Subcutaneous adipose tissue (tissue), 4 donors: ENCODE results near the gene NOP14. TPM values are rescaled to one million over a fixed set of nuclear protein-coding genes. Genes with fewer than 3 reads are reported as not detected.

Experiments used
- total RNA-seq, 4 donors: library from RNA; depleted of rRNA; stranded (reverse); fragments of >200 nt; gene quantifications; one replicate each; pipeline ENCODE4 v1.1.0, GENCODE V29; 2016
- TF ChIP-seq, protein P1 (sequence below): fragments of 450-650 bp; IDR thresholded peaks from one replicate; pipeline ENCODE4 v1.5.1; 2016; ENCODE audit warnings: low read depth, mild to moderate bottlenecking, control low read depth, antibody characterized with exemption, moderate library complexity

Gene NOP14
- total RNA-seq, 4 donors from 2014 or later = 17.8 to 33.8 (median 23.9) TPM

DNA sequence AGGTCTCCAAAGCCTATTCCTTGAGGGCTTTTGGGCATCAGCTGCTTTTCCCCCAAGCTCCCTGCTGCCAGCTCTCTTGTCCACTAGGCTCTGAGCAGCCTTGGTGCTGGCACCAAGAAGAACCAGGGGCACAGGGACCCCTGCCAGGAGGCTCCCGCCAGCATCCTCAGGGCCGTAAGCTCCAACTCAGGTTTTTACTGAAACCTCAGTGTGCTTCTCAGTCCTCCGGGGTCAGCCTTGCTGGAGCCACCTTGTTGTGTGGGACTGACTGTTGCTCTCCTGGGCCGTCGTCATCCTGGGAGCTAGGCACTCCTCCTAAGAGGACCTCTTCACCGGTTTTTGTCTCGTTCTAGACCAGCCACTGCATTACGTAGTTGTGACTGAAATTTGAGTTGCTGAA is 38.9 kb downstream of the NOP14 start:
- TF ChIP-seq, protein P1, sequence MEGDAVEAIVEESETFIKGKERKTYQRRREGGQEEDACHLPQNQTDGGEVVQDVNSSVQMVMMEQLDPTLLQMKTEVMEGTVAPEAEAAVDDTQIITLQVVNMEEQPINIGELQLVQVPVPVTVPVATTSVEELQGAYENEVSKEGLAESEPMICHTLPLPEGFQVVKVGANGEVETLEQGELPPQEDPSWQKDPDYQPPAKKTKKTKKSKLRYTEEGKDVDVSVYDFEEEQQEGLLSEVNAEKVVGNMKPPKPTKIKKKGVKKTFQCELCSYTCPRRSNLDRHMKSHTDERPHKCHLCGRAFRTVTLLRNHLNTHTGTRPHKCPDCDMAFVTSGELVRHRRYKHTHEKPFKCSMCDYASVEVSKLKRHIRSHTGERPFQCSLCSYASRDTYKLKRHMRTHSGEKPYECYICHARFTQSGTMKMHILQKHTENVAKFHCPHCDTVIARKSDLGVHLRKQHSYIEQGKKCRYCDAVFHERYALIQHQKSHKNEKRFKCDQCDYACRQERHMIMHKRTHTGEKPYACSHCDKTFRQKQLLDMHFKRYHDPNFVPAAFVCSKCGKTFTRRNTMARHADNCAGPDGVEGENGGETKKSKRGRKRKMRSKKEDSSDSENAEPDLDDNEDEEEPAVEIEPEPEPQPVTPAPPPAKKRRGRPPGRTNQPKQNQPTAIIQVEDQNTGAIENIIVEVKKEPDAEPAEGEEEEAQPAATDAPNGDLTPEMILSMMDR = no peak

DNA sequence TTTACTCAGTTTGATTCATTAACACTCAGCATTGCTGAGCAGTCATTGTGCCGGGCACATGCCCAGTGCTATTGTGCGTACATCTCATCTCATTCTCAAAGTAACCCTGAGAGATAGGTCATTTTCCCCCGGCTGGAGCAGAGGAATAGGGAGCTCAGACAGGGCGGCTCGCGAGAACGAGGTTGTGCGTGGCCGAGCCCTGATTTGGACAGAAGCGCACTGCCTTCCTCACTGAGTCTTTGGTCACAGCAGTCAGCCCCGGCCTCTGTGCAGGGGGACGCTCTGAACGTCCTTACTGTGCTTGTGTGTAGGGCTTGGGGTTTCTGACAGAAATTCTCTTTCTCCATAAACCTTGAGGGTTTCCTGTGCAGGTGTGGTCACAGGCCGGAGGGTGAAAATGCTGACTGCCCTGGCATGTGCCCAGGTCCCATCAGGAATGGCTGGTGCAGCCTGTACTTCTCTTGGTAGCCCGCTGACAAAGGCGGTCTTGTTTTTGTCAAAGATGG is 39.5 kb downstream of the NOP14 start:
- TF ChIP-seq, protein P1 = no peak

DNA sequence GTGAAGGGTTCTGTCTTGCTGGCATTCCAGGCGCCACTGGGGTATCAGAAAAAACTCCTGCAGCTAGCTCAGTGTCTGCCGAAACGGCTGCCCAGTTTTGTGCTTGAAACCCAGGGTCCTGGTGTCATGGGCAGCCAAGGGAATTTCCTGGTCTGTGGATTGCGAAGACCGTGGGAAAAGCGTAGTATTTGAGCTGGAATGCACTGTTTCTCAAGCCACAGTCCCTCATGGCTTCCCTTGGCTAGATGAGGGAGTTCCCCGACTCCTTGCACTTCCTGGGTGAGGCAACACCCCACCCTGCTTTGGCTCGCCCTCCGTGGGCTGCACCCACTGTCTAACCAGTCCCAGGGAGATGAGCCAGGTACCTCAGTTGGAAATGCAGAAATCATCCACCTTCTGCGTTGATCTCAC is 40.1 kb downstream of the NOP14 start:
- TF ChIP-seq, protein P1 = no peak

DNA sequence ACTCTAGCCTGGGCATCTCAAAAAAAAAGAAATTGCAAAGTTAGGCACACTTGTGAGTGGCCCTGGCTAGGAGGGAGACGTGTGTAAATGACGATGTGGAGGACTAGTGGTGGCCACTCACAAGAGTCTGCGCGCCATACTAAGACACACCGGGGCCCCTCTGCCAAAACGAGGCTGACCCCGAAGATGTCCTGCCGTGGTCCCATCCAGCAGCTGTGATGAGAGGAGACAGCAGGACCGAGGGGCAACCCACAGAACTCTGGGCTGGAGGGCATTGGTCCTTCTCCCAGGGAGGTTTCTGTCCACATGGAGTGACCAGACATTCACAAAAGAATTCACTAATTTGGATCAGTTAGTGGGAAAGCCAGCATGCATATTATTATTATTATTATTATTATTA is 47.4 kb downstream of the NOP14 start:
- TF ChIP-seq, protein P1 = no peak

DNA sequence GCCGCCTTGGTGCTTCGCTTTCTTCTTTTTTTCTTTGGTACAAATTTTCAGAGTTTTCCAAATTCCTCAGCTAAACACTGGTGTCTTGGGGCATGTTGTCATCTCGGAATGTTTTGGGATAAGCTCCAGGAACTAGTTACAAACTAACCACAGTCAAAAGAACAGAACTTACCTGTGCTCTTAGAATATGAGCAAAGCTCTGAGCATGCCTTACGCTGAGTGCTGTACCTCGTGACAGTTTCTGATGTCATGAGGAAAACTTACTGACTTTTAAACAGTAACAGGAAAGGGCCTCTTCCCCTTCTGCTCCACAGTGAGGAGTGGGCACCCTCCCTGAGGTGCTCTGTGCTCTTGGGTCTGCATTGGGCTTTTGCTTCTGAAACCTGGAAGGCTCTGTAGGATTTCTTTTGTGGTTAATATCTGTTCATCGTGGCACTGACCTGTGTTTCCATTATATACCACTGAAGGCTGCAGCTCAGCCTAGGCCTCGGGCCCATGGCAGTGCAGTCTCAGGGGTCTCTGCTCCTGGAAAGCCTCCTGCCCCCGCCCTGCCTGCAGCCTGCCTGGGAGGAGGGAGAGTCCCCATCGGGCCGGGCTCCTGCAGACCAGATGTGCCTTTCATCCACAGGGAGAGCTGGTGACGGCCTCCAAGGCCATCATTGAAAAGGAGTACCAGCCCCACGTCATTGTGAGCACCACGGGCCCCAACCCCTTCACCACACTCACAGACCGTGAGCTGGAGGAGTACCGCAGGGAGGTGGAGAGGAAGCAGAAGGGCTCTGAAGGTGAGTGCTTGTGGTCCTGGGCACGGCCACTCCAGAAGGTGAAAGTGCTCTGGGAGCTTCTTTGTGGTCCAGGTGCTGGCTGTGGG is 48.7 kb downstream of the NOP14 start:
- TF ChIP-seq, protein P1 = no peak

DNA sequence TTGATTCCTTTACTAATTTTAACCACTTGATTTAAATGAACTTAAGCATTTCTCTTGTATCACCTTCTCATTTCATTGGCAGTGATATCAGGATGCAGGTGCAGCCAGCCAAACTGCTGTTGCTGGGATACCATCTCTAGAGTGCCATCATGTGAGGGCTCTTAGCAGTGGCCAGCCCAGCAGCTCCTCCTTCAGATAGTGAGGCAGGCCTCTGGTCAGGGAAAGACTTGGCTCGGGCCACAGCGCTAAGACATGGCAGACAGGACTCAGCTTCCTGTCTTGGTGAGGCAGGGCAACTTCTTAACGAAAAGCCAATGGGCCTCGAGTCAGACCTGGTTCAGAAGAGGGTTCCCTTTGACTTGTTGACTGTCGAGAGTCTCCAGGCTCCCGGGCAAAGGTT is 50.0 kb downstream of the NOP14 start:
- TF ChIP-seq, protein P1 = no peak

DNA sequence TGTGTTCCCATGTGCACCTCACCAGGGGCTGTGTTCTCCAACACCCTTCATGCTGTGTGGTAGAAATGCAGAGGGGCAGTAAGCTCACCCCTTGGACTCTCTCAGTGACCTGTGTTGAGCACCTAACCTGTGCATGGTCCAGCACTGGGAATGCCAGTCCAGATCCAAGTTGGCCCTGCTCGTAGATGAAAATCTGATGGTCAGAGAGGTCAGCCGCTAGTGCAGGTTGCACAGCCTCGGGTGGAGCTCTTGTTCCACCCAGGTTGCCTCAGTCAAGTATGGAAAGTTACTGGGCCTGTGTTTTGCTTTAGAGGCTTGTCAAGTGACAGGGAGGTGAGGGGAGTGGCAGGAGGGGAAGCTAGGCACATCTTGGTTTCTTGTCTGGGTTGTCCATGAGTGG is 51.3 kb downstream of the NOP14 start:
- TF ChIP-seq, protein P1 = no peak
